DND-41 (cell line): ENCODE data around the gene FRRS1L.

Experiments
- ATAC-seq: fragments of 200-7000 bp; cut with Tn5 transposase; 3 replicates; pipeline ENCODE4 v1.9.1; 2021; ENCODE audit warnings: low read depth; ENCODE audit not compliant: insufficient read depth
- DNase-seq: peaks from one replicate; pipeline ENCODE4 v3.0.0-alpha.2; 2020
- H2AFZ ChIP-seq: 2 replicates; pipeline ENCODE4 v1.6.0; 2012; ENCODE audit warnings: low read depth, low read length
- H3K27ac ChIP-seq: 2 replicates; pipeline ENCODE4 v1.5.1; 2012; ENCODE audit warnings: low read length, inconsistent platforms
- H3K27me3 ChIP-seq: fragments of 200-600 bp; sonication (generic); 2 replicates; pipeline ENCODE4 v1.6.0; 2012; ENCODE audit warnings: low read length, mild to moderate bottlenecking, inconsistent platforms; ENCODE audit not compliant: insufficient read depth, poor library complexity
- H3K36me3 ChIP-seq: 2 replicates; pipeline ENCODE4 v1.5.1; 2012; ENCODE audit warnings: low read length, inconsistent platforms; ENCODE audit not compliant: insufficient read depth
- H3K4me1 ChIP-seq: 2 replicates; pipeline ENCODE4 v1.5.1; 2012; ENCODE audit warnings: mild to moderate bottlenecking, low read length; ENCODE audit not compliant: insufficient read depth
- H3K4me2 ChIP-seq: 2 replicates; pipeline ENCODE4 v1.6.0; 2012; ENCODE audit warnings: mild to moderate bottlenecking, moderate library complexity, low read length, inconsistent platforms; ENCODE audit not compliant: insufficient read depth
- H3K4me3 ChIP-seq, 2 experiments: fragments of 200-600 bp in 1 of 2; shearing (Covaris generic) in 1 of 2; 2 replicates each; pipeline ENCODE4 v1.5.1; 2012 to 2016; ENCODE audit warnings: inconsistent platforms in 2 of 2, low read length in 2 of 2, mild to moderate bottlenecking in 2 of 2, low read depth in 1 of 2, moderate library complexity in 1 of 2
- H3K79me2 ChIP-seq: 2 replicates; pipeline ENCODE4 v1.6.0; 2012; ENCODE audit warnings: low read length, inconsistent platforms; ENCODE audit not compliant: insufficient read depth
- H3K9ac ChIP-seq: 2 replicates; pipeline ENCODE4 v1.6.0; 2012; ENCODE audit warnings: low read depth, mild to moderate bottlenecking, inconsistent platforms, low read length, moderate library complexity
- H3K9me3 ChIP-seq: 2 replicates; pipeline ENCODE4 v1.5.1; 2012; ENCODE audit warnings: low read length, moderate library complexity, mild to moderate bottlenecking, inconsistent platforms; ENCODE audit not compliant: insufficient read depth, severe bottlenecking
- H4K20me1 ChIP-seq: 2 replicates; pipeline ENCODE4 v1.6.0; 2012; ENCODE audit warnings: low read length; ENCODE audit not compliant: insufficient read depth
- EZH2 ChIP-seq: IDR thresholded peaks from 3 replicates; pipeline ENCODE4 v1.6.1; 2012; ENCODE audit warnings: borderline replicate concordance, low read depth, mild to moderate bottlenecking, moderate library complexity, low read length, inconsistent platforms; ENCODE audit not compliant: severe bottlenecking
- TF ChIP-seq, protein P1 (sequence below): IDR thresholded peaks from 2 replicates; pipeline ENCODE4 v1.5.1; 2012; ENCODE audit warnings: borderline replicate concordance, low read length, moderate library complexity, mild to moderate bottlenecking; ENCODE audit not compliant: poor library complexity, severe bottlenecking; ENCODE audit errors: extremely low read depth

Gene FRRS1L

GRCh38 chr9:109086221-109086620 is 80.8 kb downstream of the FRRS1L start:
- Histone ChIP-seq H3K79me2 (peaks cover 23% of the 10 kb centered on the region), H3K27ac (no peak overlapping the region), H3K4me2 (no peak overlapping the region), H3K9me3 (no peaks in the 10 kb centered on the region), H3K9ac (no peak overlapping the region), H4K20me1 (peaks cover 12% of the 10 kb centered on the region; the same call in 1 of the 2 replicates), H3K27me3 (no peaks in the 10 kb centered on the region), H3K4me3 (no peak overlapping the region), H3K36me3 (peaks cover 82% of the 10 kb centered on the region), H3K4me1 (no peaks in the 10 kb centered on the region), H2AFZ (no peak overlapping the region)
- TF ChIP-seq EZH2 = no peak
- TF ChIP-seq, protein P1, sequence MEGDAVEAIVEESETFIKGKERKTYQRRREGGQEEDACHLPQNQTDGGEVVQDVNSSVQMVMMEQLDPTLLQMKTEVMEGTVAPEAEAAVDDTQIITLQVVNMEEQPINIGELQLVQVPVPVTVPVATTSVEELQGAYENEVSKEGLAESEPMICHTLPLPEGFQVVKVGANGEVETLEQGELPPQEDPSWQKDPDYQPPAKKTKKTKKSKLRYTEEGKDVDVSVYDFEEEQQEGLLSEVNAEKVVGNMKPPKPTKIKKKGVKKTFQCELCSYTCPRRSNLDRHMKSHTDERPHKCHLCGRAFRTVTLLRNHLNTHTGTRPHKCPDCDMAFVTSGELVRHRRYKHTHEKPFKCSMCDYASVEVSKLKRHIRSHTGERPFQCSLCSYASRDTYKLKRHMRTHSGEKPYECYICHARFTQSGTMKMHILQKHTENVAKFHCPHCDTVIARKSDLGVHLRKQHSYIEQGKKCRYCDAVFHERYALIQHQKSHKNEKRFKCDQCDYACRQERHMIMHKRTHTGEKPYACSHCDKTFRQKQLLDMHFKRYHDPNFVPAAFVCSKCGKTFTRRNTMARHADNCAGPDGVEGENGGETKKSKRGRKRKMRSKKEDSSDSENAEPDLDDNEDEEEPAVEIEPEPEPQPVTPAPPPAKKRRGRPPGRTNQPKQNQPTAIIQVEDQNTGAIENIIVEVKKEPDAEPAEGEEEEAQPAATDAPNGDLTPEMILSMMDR = no peak
- no peak for ATAC-seq
- no peak for DNase-seq

DNA sequence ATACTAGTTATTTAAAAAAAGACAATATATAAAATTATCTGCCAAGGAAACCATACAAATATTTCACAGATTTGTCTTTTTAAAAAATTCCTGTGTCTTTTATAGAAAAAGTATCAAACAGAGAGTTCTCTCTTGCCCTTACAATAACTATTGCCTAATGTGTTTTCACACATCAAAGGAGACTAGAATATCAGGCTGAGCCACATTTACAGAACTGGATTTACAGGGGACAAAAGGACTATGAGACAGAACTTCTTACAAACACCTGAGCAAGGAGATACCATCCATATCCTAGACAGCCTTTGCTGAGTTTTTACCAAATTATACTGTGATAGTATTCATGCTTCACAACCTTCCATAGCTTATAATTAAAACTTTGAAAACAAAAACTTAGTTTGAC is 81.5 kb downstream of the FRRS1L start:
- no peak overlapping the region for H2AFZ ChIP-seq
- H3K9me3 ChIP-seq = no peaks in the 10 kb centered on the region
- no peak overlapping the region for H3K4me2 ChIP-seq
- peaks cover 82% of the 10 kb centered on the region for H3K36me3 ChIP-seq
- no peaks in the 10 kb centered on the region for H3K4me1 ChIP-seq
- no peak for DNase-seq
- no peaks in the 10 kb centered on the region for H3K27me3 ChIP-seq
- H3K4me3 ChIP-seq = no peak overlapping the region
- H3K9ac ChIP-seq = no peak overlapping the region
- peaks cover 8% of the 10 kb centered on the region; the same call in 1 of the 2 replicates for H4K20me1 ChIP-seq
- no peak for TF ChIP-seq EZH2
- TF ChIP-seq, protein P1 = no peak
- ATAC-seq = no peak
- H3K27ac ChIP-seq = no peak overlapping the region
- peaks cover 17% of the 10 kb centered on the region for H3K79me2 ChIP-seq

- Histone ChIP-seq H3K79me2 (peaks cover 16% of the 10 kb centered on the region), H3K4me3 (no peak overlapping the region), H3K9me3 (no peaks in the 10 kb centered on the region), H2AFZ (no peak overlapping the region), H3K27ac (no peak overlapping the region), H3K36me3 (peaks cover 83% of the 10 kb centered on the region), H4K20me1 (0 out of 2 replicates have a peak, but pooled peaks cover 8% of the 10 kb centered on the region), H3K9ac (no peak overlapping the region), H3K4me1 (no peaks in the 10 kb centered on the region), H3K27me3 (no peaks in the 10 kb centered on the region), H3K4me2 (no peak overlapping the region)
- DNase-seq (no peak), ATAC-seq (no peak)
- no peak for TF ChIP-seq EZH2
- TF ChIP-seq, protein P1 = no peak
Observed at GRCh38 chr9:109083813-109084405, 83.1 kb downstream of the FRRS1L start.
